GM12878 (cell line): ENCODE measurements around the gene CACNA2D1. TPM values are rescaled to one million over a fixed set of nuclear protein-coding genes. Genes with fewer than 3 reads are reported as not detected.

Experiments used
- ATAC-seq: fragments of 200-7000 bp; cut with Tn5 transposase; 3 replicates; pipeline ENCODE4 v1.9.1; 2020; ENCODE audit warnings: mild to moderate bottlenecking, moderate library complexity
- BruUV-seq: library from RNA; stranded (reverse); fragments of 400-500 nt; replicated peaks from 2 replicates; lab custom pipeline; 2021; lab: Mats Ljungman, UMichigan
- CTCF ChIA-PET: fragments of 300-600 bp; sonication (Branson Sonifier 250); formaldehyde crosslinking; extraction: SDS; loops from one replicate; lab custom pipeline; 2021; ENCODE audit warnings: inconsistent platforms; lab: Yijun Ruan, JAX
- POLR2A ChIA-PET: fragments of 350-600 bp; formaldehyde crosslinking; extraction: SDS; loops from one replicate; lab custom pipeline; 2021; ENCODE audit warnings: inconsistent platforms; lab: Charles Lee
- RAD21 ChIA-PET: fragments of 300-600 bp; sonication (Branson Sonifier 250); formaldehyde crosslinking; loops from one replicate; lab custom pipeline; 2023; ENCODE audit warnings: antibody characterized with exemption; ENCODE audit not compliant: unreplicated experiment; lab: Charles Lee
- SMC1A ChIA-PET: fragments of 300-600 bp; sonication (Branson Sonifier 250); formaldehyde crosslinking; loops from one replicate; lab custom pipeline; 2023; ENCODE audit not compliant: unreplicated experiment, uncharacterized antibody; lab: Charles Lee
- DNase-seq: peaks from one replicate; pipeline ENCODE4 v3.0.0-alpha.2; 2011; ENCODE audit warnings: low read depth, low spot score
- FAIRE-seq: peaks from 3 replicates; lab custom pipeline; 2011; peaks lifted over from hg19 to GRCh38; lab: Jason Lieb, UNC
- H2AFZ ChIP-seq: 2 replicates; pipeline ENCODE4 v1.6.0; 2011; ENCODE audit warnings: low read depth, low read length, control low read depth; ENCODE audit not compliant: control insufficient read depth
- H3K27ac ChIP-seq: 2 replicates; pipeline ENCODE4 v1.5.1; 2011; ENCODE audit warnings: control low read depth; ENCODE audit not compliant: control insufficient read depth, insufficient read depth
- H3K27me3 ChIP-seq, 2 experiments: replicated peaks in 1 of 2; 2 replicates each; pipeline versions ENCODE4 v1.6.0 to v1.6.1; 2011; ENCODE audit warnings: low read length in 1 of 2; ENCODE audit not compliant: control insufficient read depth in 2 of 2, insufficient read depth in 2 of 2
- H3K36me3 ChIP-seq, 2 experiments: 2 replicates each; pipeline ENCODE4 v1.5.1; 2011; ENCODE audit warnings: low read length in 1 of 2; ENCODE audit not compliant: control insufficient read depth in 2 of 2, insufficient read depth in 2 of 2
- H3K4me1 ChIP-seq: 2 replicates; pipeline ENCODE4 v1.6.1; 2011; ENCODE audit warnings: mild to moderate bottlenecking, low read length, moderate library complexity, mixed read lengths; ENCODE audit not compliant: control insufficient read depth, insufficient read depth
- H3K4me2 ChIP-seq: 2 replicates; pipeline ENCODE4 v1.6.0; 2011; ENCODE audit warnings: control low read depth; ENCODE audit not compliant: control insufficient read depth, insufficient read depth
- H3K4me3 ChIP-seq: fragments of 200-600 bp; sonication (generic); 2 replicates; pipeline ENCODE4 v1.5.1; 2016
- H3K79me2 ChIP-seq: 2 replicates; pipeline ENCODE4 v1.6.0; 2011; ENCODE audit warnings: low read length; ENCODE audit not compliant: control insufficient read depth, insufficient read depth
- H3K9ac ChIP-seq: 2 replicates; pipeline ENCODE4 v1.8.0; 2011; ENCODE audit warnings: low read length, control low read depth, mixed read lengths; ENCODE audit not compliant: control insufficient read depth, insufficient read depth
- H3K9me3 ChIP-seq: replicated peaks from 3 replicates; pipeline ENCODE4 v1.5.1; 2011; ENCODE audit warnings: mild to moderate bottlenecking, low read length; ENCODE audit not compliant: control insufficient read depth, insufficient read depth
- H4K20me1 ChIP-seq: 2 replicates; pipeline ENCODE4 v1.6.0; 2011; ENCODE audit not compliant: control insufficient read depth, insufficient read depth
- CBX3 ChIP-seq: fragments of 200-600 bp; sonication (generic); IDR thresholded peaks from 2 replicates; pipeline ENCODE4 v1.6.1; 2016; ENCODE audit warnings: low read depth, borderline replicate concordance
- CUX1 ChIP-seq: IDR thresholded peaks from 2 replicates; pipeline ENCODE4 v1.6.1; 2012; ENCODE audit warnings: improper control_type of control experiment, low read depth, low read length; ENCODE audit not compliant: insufficient replicate concordance
- IKZF1 ChIP-seq: fragments of 450-650 bp; conservative IDR thresholded peaks from 2 replicates; pipeline ENCODE4 v1.6.1; 2017; ENCODE audit warnings: antibody characterized with exemption, mild to moderate bottlenecking
- JUNB ChIP-seq: IDR thresholded peaks from 2 replicates; pipeline ENCODE4 v1.6.1; 2016; ENCODE audit warnings: antibody characterized with exemption, mild to moderate bottlenecking
- KDM1A ChIP-seq: fragments of 200-600 bp; sonication (generic); IDR thresholded peaks from 2 replicates; pipeline ENCODE4 v1.6.1; 2016; ENCODE audit warnings: borderline replicate concordance
- NFYA ChIP-seq: IDR thresholded peaks from 2 replicates; pipeline ENCODE4 v1.6.1; 2011; ENCODE audit warnings: low read depth, mild to moderate bottlenecking, low read length, improper control_type of control experiment, borderline replicate concordance
- SIN3A ChIP-seq: IDR thresholded peaks from 2 replicates; pipeline ENCODE4 v1.6.1; 2012; ENCODE audit warnings: low read depth, low read length, improper control_type of control experiment
- SPI1 ChIP-seq: IDR thresholded peaks from 2 replicates; pipeline ENCODE4 v1.6.1; 2011; ENCODE audit warnings: low read depth, mild to moderate bottlenecking, low read length, moderate library complexity, borderline replicate concordance; ENCODE audit not compliant: insufficient read depth
- TBL1XR1 ChIP-seq: IDR thresholded peaks from 2 replicates; pipeline ENCODE4 v1.6.1; 2012; ENCODE audit warnings: low read depth, low read length, improper control_type of control experiment
- ZNF384 ChIP-seq: IDR thresholded peaks from 2 replicates; pipeline ENCODE4 v1.6.1; 2012; ENCODE audit warnings: low read depth, mild to moderate bottlenecking, low read length, improper control_type of control experiment, borderline replicate concordance
- ZNF622 ChIP-seq: fragments of 450-650 bp; IDR thresholded peaks from 2 replicates; pipeline ENCODE4 v1.6.1; 2017; ENCODE audit warnings: mild to moderate bottlenecking, inconsistent platforms
- WGBS: methylation state at CpG from one replicate; pipeline ENCODE4 v1.1.6; 2016; ENCODE audit warnings: low lambda C conversion rate; ENCODE audit not compliant: insufficient replicate concordance, insufficient coverage; ENCODE audit errors: missing lambda C conversion rate; 5-methylcytosine and 5-hydroxymethylcytosine counted together
- in situ Hi-C: fragments of 300-500 bp; cut with MboI; formaldehyde crosslinking; loops from 9 replicates; pipeline ENCODE4 v1.14.3; 2018; ENCODE audit warnings: mixed read lengths
- intact Hi-C: fragments of 100-400 bp; cut with micrococcal nuclease; formaldehyde crosslinking; loops from one replicate; pipeline ENCODE4 v1.14.2; 2022; ENCODE audit not compliant: unreplicated experiment
- polyA plus RNA-seq, 11 experiments: library from polyadenylated mRNA; depleted of rRNA in 4 of 11; unstranded in 6 of 11; stranded (reverse) in 5 of 11; fragments of >200 nt; fragmentation: Nextera tagmentation in 4 of 11; fragmentation: Illumina TruSeq in 1 of 11; extraction: Ambion mirVana in 4 of 11; extraction: Trizol in 1 of 11; gene quantifications; 1 replicate in 1 of 11; 2 replicates in 10 of 11; pipeline versions ENCODE4 v1.2.1 to v1.2.3, GENCODE V29; 2011 to 2016; ENCODE audit warnings: inconsistent platforms in 2 of 11, missing spikeins in 2 of 11, low read depth in 1 of 11
- total RNA-seq, 4 experiments: library from RNA; depleted of rRNA in 3 of 4; stranded (reverse); fragments of >200 nt in 3 of 4; fragmentation: Illumina TruSeq in 1 of 4; extraction: Trizol in 1 of 4; gene quantifications; 2 replicates each; pipeline versions ENCODE4 v1.2.1 to v1.2.3, GENCODE V29; 2013 to 2021

CACNA2D1 gene
- total and polyA plus RNA-seq, 10 of the 15 experiments (the other 5 are each of a cell fraction or from before 2014, with no cell fraction given) = 0.14 to 14.8 (median 0.97) TPM

- no peak for TF ChIP-seq ZNF384
- TF ChIP-seq, all 136 proteins: peak for 0
Measured at GRCh38 chr7:81993186-81993585, 450.4 kb downstream of the CACNA2D1 start (continued).

GRCh38 chr7:81990395-81990794 lies 453.2 kb downstream of the CACNA2D1 start:
- TF ChIP-seq CUX1 (no peak), NFYA (no peak), IKZF1 (no peak), SIN3A (no peak), ZNF622 (no peak), JUNB (no peak), KDM1A (no peak), CBX3 (no peak), SPI1 (no peak), TBL1XR1 (no peak)
- no peak overlapping the region for H3K9ac ChIP-seq
- no peaks in the 10 kb centered on the region for H3K9me3 ChIP-seq
- POLR2A ChIA-PET = interaction anchor here (0.6 kb wide), 1 partner anchor 1522 kb away, joined by 4 read pairs; no protein-coding TSS in a partner anchor
- H3K36me3 ChIP-seq = no peaks in the 10 kb centered on the region
- RAD21 ChIA-PET = no interaction called here
- no peaks in the 10 kb centered on the region for H3K27me3 ChIP-seq
- no peak overlapping the region for H3K4me2 ChIP-seq
- SMC1A ChIA-PET = interaction anchor here (0.7 to 1.0 kb wide), 2 partner anchors 26 to 30 kb away, joined by 3 to 4 read pairs; no protein-coding TSS in a partner anchor
- no TSS peak for BruUV-seq
- no peaks in the 10 kb centered on the region for H4K20me1 ChIP-seq
- intact Hi-C loops (no loop called here), in situ Hi-C loops (no loop called here)
- ATAC-seq (no peak), FAIRE-seq (no peak), DNase-seq (no peak)
- no peaks in the 10 kb centered on the region for H3K4me1 ChIP-seq
- CTCF ChIA-PET = interaction anchor here (0.7 to 1.3 kb wide), 2 partner anchors 17 to 43 kb away, joined by 3 read pairs; no protein-coding TSS in a partner anchor
- no peak overlapping the region for H2AFZ ChIP-seq
- WGBS = 46% methylated on average over 2 of the region's 2 CpGs
- no peak overlapping the region for H3K27ac ChIP-seq
- H3K79me2 ChIP-seq = no peaks in the 10 kb centered on the region
- no peak overlapping the region for H3K4me3 ChIP-seq
